ENCODE data around the gene GPR176. TPM values are rescaled to one million over a fixed set of nuclear protein-coding genes. Genes with fewer than 3 reads are reported as not detected.
"Not testable (repeated sequence)": the region's sequence is repeated elsewhere in the genome, so short reads cannot be mapped to it uniquely, and the experiment has no call there.

Gene GPR176
- total RNA-seq, 4 donors from 2014 or later, result 1.6 to 11.8 (median 4.6) TPM

DNA sequence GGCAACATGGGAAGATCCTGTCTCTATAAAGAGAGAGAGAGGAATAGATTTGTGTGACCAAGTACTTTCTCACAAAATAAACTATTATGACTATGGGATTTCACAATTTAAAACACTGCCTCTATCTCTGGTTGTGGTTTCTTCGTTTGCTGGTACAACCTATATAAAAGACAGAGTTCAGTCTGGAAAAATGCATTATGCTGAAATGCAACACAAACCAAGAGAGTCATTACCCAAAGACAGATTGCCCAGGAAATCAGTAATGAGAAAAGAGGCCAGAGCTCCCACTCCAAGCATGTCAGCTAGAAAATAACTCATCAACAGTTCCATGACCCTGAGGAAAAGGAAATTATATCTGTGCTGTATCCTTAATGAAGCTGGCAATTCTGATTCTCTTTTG lies 23.2 kb downstream of the GPR176 start:
- no peak for ATAC-seq
- TF ChIP-seq POLR2AphosphoS5 (IDR thresholded peaks at IDR 0.05) (no peak), POLR2A (IDR thresholded peaks at IDR 0.05) (no peak), EP300 (IDR thresholded peaks at IDR 0.05) (no peak)
- TF ChIP-seq, protein P1, sequence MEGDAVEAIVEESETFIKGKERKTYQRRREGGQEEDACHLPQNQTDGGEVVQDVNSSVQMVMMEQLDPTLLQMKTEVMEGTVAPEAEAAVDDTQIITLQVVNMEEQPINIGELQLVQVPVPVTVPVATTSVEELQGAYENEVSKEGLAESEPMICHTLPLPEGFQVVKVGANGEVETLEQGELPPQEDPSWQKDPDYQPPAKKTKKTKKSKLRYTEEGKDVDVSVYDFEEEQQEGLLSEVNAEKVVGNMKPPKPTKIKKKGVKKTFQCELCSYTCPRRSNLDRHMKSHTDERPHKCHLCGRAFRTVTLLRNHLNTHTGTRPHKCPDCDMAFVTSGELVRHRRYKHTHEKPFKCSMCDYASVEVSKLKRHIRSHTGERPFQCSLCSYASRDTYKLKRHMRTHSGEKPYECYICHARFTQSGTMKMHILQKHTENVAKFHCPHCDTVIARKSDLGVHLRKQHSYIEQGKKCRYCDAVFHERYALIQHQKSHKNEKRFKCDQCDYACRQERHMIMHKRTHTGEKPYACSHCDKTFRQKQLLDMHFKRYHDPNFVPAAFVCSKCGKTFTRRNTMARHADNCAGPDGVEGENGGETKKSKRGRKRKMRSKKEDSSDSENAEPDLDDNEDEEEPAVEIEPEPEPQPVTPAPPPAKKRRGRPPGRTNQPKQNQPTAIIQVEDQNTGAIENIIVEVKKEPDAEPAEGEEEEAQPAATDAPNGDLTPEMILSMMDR (IDR thresholded peaks at IDR 0.05), result no peak
- Histone ChIP-seq H3K27ac (no peak overlapping the region), H3K4me3 (no peak overlapping the region), H3K4me1 (no peaks in the 10 kb centered on the region), H3K36me3 (no peaks in the 10 kb centered on the region), H3K27me3 (no peaks in the 10 kb centered on the region), H3K9me3 (no peaks in the 10 kb centered on the region)
- WGBS, 2 donors (ENCODE audit: low coverage in 1 of 2), result 55 to 83% methylated on average over 1 of the region's 1 CpG

DNA sequence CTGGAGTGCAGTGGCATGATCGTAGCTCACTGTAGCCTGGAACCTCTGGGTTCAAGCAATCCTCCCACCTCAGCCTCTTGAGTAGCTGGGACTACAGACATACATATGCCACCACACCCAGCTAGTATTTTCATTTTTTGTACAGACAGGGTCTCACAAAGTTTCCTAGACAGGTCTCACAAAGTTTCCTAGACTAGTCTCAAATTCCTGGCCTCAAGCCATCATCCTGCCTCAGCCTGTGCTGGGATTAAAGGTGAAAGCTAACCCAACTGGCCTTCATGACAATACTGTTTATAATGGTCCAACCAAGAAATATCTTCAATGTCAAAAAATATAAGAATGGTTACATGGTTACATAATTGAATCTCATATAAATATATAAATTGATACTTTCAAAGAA lies 24.0 kb downstream of the GPR176 start:
- Histone ChIP-seq H3K27me3 (no peaks in the 10 kb centered on the region), H3K4me1 (no peaks in the 10 kb centered on the region), H3K27ac (no peak overlapping the region), H3K36me3 (no peaks in the 10 kb centered on the region), H3K9me3 (no peaks in the 10 kb centered on the region), H3K4me3 (no peak overlapping the region)
- no peak for TF ChIP-seq EP300 (IDR thresholded peaks at IDR 0.05)
- TF ChIP-seq, protein P1 (IDR thresholded peaks at IDR 0.05), result no peak
- no peak for TF ChIP-seq POLR2A (IDR thresholded peaks at IDR 0.05)
- TF ChIP-seq POLR2AphosphoS5 (IDR thresholded peaks at IDR 0.05), result no peak
- no peak for ATAC-seq
- WGBS, 2 donors (ENCODE audit: low coverage in 1 of 2), result 63 to 75% methylated on average over 1 of the region's 1 CpG

DNA sequence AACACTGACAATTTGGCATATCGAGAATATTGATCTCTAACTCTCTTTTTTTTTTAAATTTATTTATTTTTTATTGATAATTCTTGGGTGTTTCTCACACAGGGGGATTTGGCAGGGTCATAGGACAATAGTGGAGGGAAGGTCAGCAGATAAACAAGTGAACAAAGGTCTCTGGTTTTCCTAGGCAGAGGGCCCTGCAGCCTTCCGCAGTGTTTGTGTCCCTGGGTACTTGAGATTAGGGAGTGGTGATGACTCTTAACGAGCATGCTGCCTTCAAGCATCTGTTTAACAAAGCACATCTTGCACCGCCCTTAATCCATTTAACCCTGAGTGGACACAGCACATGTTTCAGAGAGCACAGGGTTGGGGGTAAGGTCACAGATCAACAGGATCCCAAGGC lies 27.0 kb downstream of the GPR176 start:
- not testable (repeated sequence) for ATAC-seq, H3K27ac ChIP-seq, H3K27me3 ChIP-seq, H3K9me3 ChIP-seq, H3K4me3 ChIP-seq, H3K4me1 ChIP-seq, H3K36me3 ChIP-seq
- whole genome bisulfite sequencing, 2 donors (ENCODE audit: low coverage in 1 of 2), result 91 to 100% methylated on average over 1 of the region's 4 CpGs

DNA sequence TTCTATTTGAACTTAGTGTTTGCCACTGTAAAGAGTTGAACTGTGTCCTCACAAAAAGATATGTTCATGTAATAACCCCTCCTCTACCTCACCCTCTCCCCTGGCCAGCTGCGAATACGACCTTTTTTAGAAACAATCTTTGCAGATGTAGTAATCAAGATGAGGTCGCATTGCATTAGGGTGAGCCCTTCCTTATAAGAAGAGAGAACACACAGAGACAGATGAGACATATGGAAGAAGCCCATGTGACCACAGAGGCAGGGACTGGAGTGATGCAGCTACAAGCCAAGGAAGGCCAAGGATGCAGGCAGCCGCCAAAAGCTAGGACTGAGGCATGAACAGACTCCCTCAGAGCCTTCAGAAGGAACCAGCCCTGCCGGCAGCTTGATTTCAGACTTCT lies 27.6 kb downstream of the GPR176 start:
- no peaks in the 10 kb centered on the region for H3K9me3 ChIP-seq
- no peak overlapping the region for H3K4me3 ChIP-seq
- H3K4me1 ChIP-seq, result no peaks in the 10 kb centered on the region
- 85 to 87% methylated on average over 4 of the region's 5 CpGs for WGBS, 2 donors (ENCODE audit: low coverage in 1 of 2)
- no peaks in the 10 kb centered on the region for H3K27me3 ChIP-seq
- H3K36me3 ChIP-seq, result no peaks in the 10 kb centered on the region
- TF ChIP-seq EP300 (IDR thresholded peaks at IDR 0.05) (no peak), POLR2AphosphoS5 (IDR thresholded peaks at IDR 0.05) (no peak), POLR2A (IDR thresholded peaks at IDR 0.05) (no peak)
- TF ChIP-seq, protein P1 (IDR thresholded peaks at IDR 0.05), result no peak
- H3K27ac ChIP-seq, result no peak overlapping the region
- ATAC-seq, result no peak

DNA sequence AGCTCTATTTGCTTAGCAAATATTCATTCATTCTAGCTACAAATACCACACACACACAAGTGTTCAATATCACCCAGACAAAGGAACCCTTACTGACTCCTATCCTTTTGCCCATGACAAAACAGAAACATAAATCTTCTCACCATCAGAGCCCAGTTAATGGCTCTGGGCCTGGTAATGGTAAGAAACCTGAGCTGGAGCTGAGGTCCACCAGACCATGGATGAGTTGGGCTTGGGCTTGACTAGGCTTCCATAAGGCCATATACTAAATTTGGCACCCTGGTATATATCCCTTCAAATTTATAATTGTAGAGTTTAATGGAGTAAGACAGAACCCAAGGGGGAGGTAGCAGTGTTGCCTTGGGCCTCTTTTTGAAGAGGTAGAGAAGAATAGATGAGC lies 29.4 kb downstream of the GPR176 start:
- Histone ChIP-seq H3K9me3 (no peaks in the 10 kb centered on the region), H3K27me3 (no peaks in the 10 kb centered on the region), H3K4me3 (no peak overlapping the region), H3K36me3 (no peaks in the 10 kb centered on the region), H3K4me1 (no peaks in the 10 kb centered on the region), H3K27ac (no peak overlapping the region)
- TF ChIP-seq EP300 (IDR thresholded peaks at IDR 0.05) (no peak), POLR2A (IDR thresholded peaks at IDR 0.05) (no peak), POLR2AphosphoS5 (IDR thresholded peaks at IDR 0.05) (no peak)
- TF ChIP-seq, protein P1 (IDR thresholded peaks at IDR 0.05), result no peak
- no peak for ATAC-seq

DNA sequence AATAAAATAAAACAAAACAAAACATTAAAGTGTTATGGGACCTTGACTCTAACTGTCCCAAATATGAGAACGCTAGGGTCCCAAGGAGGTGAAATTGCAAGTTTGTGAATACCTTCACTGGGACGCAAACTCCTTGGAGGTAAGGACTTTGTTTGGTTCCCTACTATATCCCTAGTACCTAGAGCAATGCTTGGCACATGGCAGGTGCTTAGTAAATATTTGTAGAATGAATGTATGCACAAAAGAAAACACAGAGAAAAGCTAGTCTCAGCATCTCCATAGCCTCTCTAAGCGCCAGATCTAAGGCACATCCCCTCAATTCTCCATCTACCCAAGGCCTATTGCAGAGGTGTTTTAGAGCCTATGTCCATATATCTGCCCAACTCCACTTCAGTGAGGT lies 30.5 kb downstream of the GPR176 start:
- no peaks in the 10 kb centered on the region for H3K4me1 ChIP-seq
- no peak for ATAC-seq
- H3K36me3 ChIP-seq, result no peaks in the 10 kb centered on the region
- H3K27ac ChIP-seq, result no peak overlapping the region
- H3K27me3 ChIP-seq, result no peaks in the 10 kb centered on the region
- WGBS, 2 donors (ENCODE audit: low coverage in 1 of 2), result 94% methylated on average over 3 of the region's 3 CpGs; no CpG with 5 or more reads in 1 of the 2 donors
- no peaks in the 10 kb centered on the region for H3K9me3 ChIP-seq
- no peak overlapping the region for H3K4me3 ChIP-seq
- TF ChIP-seq POLR2AphosphoS5 (IDR thresholded peaks at IDR 0.05) (no peak), EP300 (IDR thresholded peaks at IDR 0.05) (no peak), POLR2A (IDR thresholded peaks at IDR 0.05) (no peak)
- TF ChIP-seq, protein P1 (IDR thresholded peaks at IDR 0.05), result no peak
